ENCODE data around the gene HK1.

HK1 gene

DNA sequence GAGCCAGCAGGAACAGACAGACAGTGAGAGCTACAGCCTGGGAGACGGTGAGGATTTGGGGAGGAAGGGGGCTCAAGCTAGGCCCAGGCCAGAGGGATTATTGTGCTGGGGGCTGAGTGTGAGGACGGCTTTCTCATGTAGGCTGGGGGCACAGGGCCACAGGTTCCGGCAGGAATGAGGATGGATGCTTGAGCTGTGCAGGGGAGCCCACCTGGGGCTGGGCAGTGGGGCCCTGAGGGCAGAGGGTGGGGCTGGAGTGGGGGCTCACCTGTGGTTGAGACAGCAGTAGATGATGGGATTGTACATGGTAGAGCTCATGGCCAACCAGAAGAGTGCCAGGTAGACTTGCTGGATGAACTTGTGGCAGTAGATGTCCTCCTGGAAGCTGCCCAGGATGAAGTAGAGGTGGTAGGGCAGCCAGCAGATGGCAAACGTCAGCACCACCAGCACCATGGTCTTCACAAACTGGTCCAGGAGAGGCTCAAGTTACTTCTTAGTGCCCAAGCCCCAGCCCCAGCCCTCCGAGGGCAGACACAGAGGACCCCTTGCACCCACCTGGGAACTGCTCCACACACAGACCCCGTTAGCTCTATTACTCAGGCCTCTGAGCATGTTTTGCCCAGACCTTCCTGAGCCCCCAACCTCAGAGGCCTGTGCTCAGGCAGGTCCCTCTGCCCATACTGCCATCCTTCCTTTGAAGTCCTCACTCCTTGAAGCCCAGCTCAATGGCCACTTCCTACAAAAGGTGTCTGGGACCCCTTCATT is 128.7 kb downstream of the HK1 start:
- H3K36me3 ChIP-seq (ENCODE audit: insufficient read depth, low read length) = peaks cover 11% of the 10 kb centered on the region; the same call in 1 of the 2 replicates
- H3K27ac ChIP-seq (ENCODE audit: low read depth, low read length) = no peak overlapping the region
- H3K4me1 ChIP-seq (ENCODE audit: insufficient read depth, low read length) = no peaks in the 10 kb centered on the region
- no peak overlapping the region for H3K9ac ChIP-seq (ENCODE audit: low read depth, low read length)
- no peak overlapping the region for H3K4me3 ChIP-seq (ENCODE audit: low read length)
- WGBS = 77% methylated on average over 6 of the region's 6 CpGs
- 0 out of 2 replicates have a peak, but pooled peaks cover 5% of the 10 kb centered on the region for H3K27me3 ChIP-seq (ENCODE audit: insufficient read depth, low read length)
- no peaks in the 10 kb centered on the region for H3K9me3 ChIP-seq (ENCODE audit: insufficient read depth, low read depth, low read length)

DNA sequence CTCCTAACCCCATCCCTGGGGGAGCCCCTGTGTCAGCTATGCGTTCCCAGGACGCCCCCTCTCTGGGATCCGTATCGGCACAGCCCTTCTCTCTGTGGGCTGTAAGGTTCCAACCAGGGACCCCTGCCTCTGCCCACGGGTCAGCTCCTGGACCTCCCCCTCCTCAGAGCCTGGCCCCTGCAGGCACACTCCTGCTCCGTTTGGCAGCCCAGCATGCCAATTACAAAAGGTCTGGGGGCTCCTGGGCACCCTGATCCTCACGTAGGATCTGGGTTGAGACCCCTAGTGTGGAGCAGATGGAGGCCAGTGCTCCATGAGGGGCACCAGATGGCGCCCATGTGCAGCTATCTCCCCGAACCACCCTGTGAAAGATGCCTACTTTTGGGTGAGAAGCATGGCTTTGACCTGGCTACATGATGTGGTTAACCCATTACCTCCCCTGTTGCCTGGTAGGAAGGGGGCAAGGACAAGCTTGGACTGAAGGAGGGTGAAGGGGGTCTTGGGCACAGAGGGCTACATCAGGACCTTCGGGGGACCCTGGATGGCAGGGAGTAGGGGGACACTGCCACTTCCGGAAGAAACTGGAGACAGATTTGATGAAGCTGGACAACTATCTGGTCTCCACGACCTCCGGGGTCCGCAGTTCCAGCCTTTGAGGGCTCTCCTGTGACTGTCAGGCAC is 129.5 kb downstream of the HK1 start:
- WGBS = 75% methylated on average over 14 of the region's 14 CpGs
- Histone ChIP-seq H3K27ac (ENCODE audit: low read depth, low read length) (no peak overlapping the region), H3K4me3 (ENCODE audit: low read length) (no peak overlapping the region), H3K9ac (ENCODE audit: low read depth, low read length) (no peak overlapping the region), H3K4me1 (ENCODE audit: insufficient read depth, low read length) (no peaks in the 10 kb centered on the region), H3K9me3 (ENCODE audit: insufficient read depth, low read depth, low read length) (no peaks in the 10 kb centered on the region), H3K27me3 (ENCODE audit: insufficient read depth, low read length) (0 out of 2 replicates have a peak, but pooled peaks cover 5% of the 10 kb centered on the region), H3K36me3 (ENCODE audit: insufficient read depth, low read length) (peaks cover 9% of the 10 kb centered on the region; the same call in 1 of the 2 replicates)

DNA sequence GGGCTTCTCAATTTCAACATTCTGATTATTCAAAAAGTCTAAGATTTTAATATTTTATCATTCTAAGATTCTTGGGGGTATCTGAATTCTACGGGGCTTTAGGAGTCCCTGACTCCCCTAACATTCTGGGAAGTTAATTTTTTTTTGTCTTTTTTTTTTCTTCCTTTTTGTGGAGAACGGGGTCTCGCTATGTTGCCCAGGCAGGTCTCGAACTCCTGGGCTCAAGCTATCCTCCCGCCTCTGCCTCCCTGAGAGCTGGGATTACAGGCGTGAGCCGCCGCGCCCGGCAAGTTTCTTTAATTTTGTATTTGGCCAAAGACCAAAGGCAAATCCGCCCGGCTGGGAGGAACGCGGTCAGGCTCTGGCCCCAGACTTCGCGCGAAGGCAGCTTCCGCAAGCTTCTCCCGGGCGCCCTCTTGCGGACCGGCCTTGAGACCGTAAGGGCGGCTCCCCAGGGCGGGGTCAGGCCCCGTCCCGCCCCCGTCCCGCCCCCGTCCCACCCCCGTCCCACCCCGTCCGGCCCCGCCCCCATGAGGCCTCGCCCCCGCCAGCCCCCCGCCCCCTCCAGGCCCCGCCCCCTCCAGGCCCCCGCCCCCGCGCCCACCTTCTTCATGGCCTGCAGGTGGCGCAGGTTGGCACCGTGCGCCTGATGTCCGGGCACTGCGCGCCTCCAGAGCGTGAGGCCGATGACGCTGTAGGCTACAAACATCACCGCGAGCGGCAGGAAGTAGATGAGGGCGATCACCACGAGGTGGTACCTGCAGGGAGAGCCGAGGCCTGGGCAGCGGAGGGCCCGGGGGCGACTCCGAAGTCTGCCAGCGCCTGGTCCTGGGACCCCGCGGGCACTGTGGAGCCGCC is 130.3 kb downstream of the HK1 start:
- no peaks in the 10 kb centered on the region for H3K9me3 ChIP-seq (ENCODE audit: insufficient read depth, low read depth, low read length)
- H3K27me3 ChIP-seq (ENCODE audit: insufficient read depth, low read length) = 0 out of 2 replicates have a peak, but pooled peaks cover 5% of the 10 kb centered on the region
- peaks cover 1% of the 10 kb centered on the region; the same call in 1 of the 2 replicates for H3K36me3 ChIP-seq (ENCODE audit: insufficient read depth, low read length)
- 9% methylated on average over 44 of the region's 64 CpGs for WGBS
- 0 out of 2 replicates have a peak overlapping the region, but pooled peaks have one; percentile 46 for H3K9ac ChIP-seq (ENCODE audit: low read depth, low read length)
- peak overlapping the region; percentile 40 for H3K4me3 ChIP-seq (ENCODE audit: low read length)
- no peaks in the 10 kb centered on the region for H3K4me1 ChIP-seq (ENCODE audit: insufficient read depth, low read length)
- H3K27ac ChIP-seq (ENCODE audit: low read depth, low read length) = no peak overlapping the region

DNA sequence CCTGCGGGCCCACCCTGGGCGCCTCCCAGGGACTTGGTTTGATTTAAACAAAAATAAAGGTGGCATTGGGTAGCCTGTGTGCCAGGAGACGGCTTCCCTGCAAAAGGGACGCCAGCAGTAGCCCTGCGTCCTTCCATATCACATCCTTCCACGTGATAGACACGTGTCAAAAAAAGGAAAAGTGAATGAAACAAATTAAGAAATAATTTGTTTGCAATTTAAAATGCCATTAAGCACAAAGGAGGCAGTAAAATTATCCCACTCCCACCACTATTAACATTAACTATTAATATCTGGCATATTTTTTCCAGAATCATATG is 130.8 kb downstream of the HK1 start:
- 0 out of 2 replicates have a peak, but pooled peaks cover 5% of the 10 kb centered on the region for H3K27me3 ChIP-seq (ENCODE audit: insufficient read depth, low read length)
- 0 out of 2 replicates have a peak overlapping the region, but pooled peaks have one; percentile 46 for H3K9ac ChIP-seq (ENCODE audit: low read depth, low read length)
- 47% methylated on average over 6 of the region's 7 CpGs for WGBS
- no peak overlapping the region for H3K27ac ChIP-seq (ENCODE audit: low read depth, low read length)
- H3K9me3 ChIP-seq (ENCODE audit: insufficient read depth, low read depth, low read length) = no peaks in the 10 kb centered on the region
- no peaks in the 10 kb centered on the region for H3K36me3 ChIP-seq (ENCODE audit: insufficient read depth, low read length)
- H3K4me1 ChIP-seq (ENCODE audit: insufficient read depth, low read length) = no peaks in the 10 kb centered on the region
- H3K4me3 ChIP-seq (ENCODE audit: low read length) = peak overlapping the region; percentile 40

DNA sequence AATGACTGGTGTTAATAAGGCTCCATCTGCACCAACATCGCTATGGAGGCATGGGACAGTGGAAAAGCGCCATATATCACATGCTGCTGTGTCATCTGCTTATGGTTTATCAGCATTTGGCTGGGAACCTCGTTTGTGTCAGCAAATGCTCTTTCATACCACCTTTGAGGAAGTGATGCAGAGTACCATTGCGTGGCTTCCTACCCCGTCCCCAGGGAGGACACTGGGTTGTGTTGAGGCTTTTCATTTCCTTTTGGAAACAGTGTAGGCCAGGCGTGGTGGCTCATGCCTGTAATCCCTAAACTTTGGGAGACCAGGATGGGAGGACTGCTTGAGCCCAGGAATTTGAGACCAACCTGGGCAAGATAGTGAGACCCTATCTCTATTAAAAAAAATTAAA is 131.7 kb downstream of the HK1 start:
- WGBS = 95% methylated on average over 6 of the region's 6 CpGs

DNA sequence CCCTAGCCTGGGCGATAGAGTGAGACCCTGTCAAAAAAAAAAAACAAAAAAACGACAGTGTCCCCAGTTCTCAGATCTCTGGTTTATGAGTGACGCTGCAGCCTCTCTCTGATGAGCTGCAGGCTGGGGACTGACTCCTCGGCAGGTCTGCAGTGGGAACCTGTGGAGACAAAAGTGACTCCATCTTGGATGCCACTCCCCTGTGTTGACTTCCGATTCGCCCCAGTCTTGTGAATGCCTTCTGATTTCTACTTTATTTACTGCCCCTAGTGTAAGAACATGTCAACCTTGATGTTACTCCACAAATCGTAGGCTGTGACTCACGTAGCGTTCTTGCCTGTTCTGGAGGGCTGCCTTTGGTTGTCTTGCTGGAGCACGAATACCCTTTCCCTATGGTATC is 132.2 kb downstream of the HK1 start:
- no peak overlapping the region for H3K27ac ChIP-seq (ENCODE audit: low read depth, low read length)
- WGBS = 94% methylated on average over 10 of the region's 10 CpGs
- no peaks in the 10 kb centered on the region for H3K4me1 ChIP-seq (ENCODE audit: insufficient read depth, low read length)
- 0 out of 2 replicates have a peak, but pooled peaks cover 5% of the 10 kb centered on the region for H3K27me3 ChIP-seq (ENCODE audit: insufficient read depth, low read length)
- no peak overlapping the region for H3K4me3 ChIP-seq (ENCODE audit: low read length)
- H3K9ac ChIP-seq (ENCODE audit: low read depth, low read length) = no peak overlapping the region
- H3K9me3 ChIP-seq (ENCODE audit: insufficient read depth, low read depth, low read length) = no peaks in the 10 kb centered on the region
- no peaks in the 10 kb centered on the region for H3K36me3 ChIP-seq (ENCODE audit: insufficient read depth, low read length)

More for the DNA sequence above, 131.7 kb downstream of the HK1 start:
- Histone ChIP-seq H3K27me3 (ENCODE audit: insufficient read depth, low read length) (0 out of 2 replicates have a peak, but pooled peaks cover 5% of the 10 kb centered on the region), H3K4me1 (ENCODE audit: insufficient read depth, low read length) (no peaks in the 10 kb centered on the region), H3K36me3 (ENCODE audit: insufficient read depth, low read length) (no peaks in the 10 kb centered on the region), H3K9me3 (ENCODE audit: insufficient read depth, low read depth, low read length) (no peaks in the 10 kb centered on the region), H3K27ac (ENCODE audit: low read depth, low read length) (no peak overlapping the region), H3K9ac (ENCODE audit: low read depth, low read length) (no peak overlapping the region), H3K4me3 (ENCODE audit: low read length) (no peak overlapping the region)

DNA sequence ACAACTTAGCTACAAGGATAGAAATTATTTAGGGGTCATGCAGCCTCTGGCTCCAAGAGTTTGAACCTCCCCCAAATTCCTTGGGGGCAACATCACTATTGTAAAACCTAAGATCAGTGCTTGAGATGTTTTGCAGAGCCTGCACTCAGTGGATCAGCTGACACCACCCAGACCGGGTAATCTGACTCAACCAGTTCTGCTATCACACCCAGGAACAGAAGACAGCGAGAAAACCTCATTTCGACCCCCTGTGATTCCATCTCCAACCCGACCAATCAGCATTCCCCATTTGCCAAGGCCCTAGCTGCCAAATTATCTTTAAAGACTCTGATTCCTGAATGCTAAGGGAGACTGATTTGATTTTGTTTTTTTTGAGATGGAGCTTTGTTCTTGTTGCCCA is 133.2 kb downstream of the HK1 start:
- 81% methylated on average over 4 of the region's 4 CpGs for WGBS
- Histone ChIP-seq H3K4me3 (ENCODE audit: low read length) (no peak overlapping the region), H3K27ac (ENCODE audit: low read depth, low read length) (no peak overlapping the region), H3K9ac (ENCODE audit: low read depth, low read length) (no peak overlapping the region), H3K27me3 (ENCODE audit: insufficient read depth, low read length) (0 out of 2 replicates have a peak, but pooled peaks cover 5% of the 10 kb centered on the region), H3K9me3 (ENCODE audit: insufficient read depth, low read depth, low read length) (no peaks in the 10 kb centered on the region), H3K4me1 (ENCODE audit: insufficient read depth, low read length) (no peaks in the 10 kb centered on the region), H3K36me3 (ENCODE audit: insufficient read depth, low read length) (no peaks in the 10 kb centered on the region)

DNA sequence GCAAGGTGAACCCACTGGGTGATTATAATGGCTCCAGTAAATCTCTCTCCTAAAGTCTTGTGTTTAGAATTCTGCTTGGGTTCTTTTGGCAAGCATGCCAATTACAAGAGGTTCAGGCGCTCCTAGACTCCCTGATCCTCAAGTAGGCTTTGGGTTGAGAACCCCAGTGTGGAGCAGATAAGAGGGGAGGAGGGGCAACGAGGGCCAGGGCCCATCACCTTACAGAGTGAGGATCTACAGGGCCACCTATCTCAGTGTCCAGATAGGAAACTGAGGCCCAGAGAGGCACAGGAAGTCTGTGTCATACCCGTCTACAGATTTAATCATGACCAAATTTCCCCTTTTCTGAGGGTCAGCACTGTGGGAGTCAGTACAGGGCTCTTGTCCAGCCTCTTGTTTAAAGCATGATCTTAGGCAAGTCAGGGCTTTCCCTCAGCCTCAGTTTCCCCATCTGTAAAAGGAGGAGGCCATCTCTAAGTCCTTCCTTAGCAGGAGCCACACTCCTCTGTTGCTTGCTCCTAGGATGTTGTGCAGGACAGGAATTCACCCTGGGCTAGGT is 134.0 kb downstream of the HK1 start:
- Histone ChIP-seq H3K9ac (ENCODE audit: low read depth, low read length) (no peak overlapping the region), H3K27me3 (ENCODE audit: insufficient read depth, low read length) (0 out of 2 replicates have a peak, but pooled peaks cover 5% of the 10 kb centered on the region), H3K36me3 (ENCODE audit: insufficient read depth, low read length) (no peaks in the 10 kb centered on the region), H3K4me1 (ENCODE audit: insufficient read depth, low read length) (no peaks in the 10 kb centered on the region), H3K4me3 (ENCODE audit: low read length) (no peak overlapping the region), H3K27ac (ENCODE audit: low read depth, low read length) (no peak overlapping the region), H3K9me3 (ENCODE audit: insufficient read depth, low read depth, low read length) (no peaks in the 10 kb centered on the region)
- WGBS = 89% methylated on average over 3 of the region's 3 CpGs

DNA sequence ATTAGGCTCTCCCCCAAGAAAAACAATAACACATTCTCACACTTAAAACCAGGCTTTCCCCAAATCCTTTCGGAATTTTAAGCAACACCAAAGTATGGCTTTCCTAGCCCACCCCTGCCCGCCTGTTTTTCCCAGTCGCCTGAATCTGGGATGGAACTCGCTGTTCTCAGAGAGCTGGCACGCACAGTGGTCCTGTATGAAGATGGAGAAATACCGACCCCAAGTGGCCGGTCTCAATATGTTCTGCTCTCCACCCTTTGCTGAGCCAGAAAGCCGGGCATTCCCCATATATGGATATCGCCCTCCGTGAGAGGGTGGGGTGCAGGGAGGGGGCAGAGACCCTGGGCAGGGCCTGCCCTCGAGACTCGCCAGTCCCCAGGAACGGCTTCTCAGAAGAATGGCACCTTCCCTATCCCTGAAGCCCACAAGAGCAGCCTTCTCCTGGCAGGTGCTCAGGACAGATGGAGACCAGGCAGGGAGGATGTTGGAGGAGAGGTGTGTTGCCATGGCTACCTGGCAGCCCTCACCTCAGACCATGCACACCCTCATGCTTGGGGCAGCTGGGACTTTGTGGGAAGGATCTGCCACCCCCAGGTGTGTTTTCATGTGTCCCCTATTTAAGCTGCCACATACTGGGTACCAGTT is 135.0 kb downstream of the HK1 start:
- no peaks in the 10 kb centered on the region for H3K9me3 ChIP-seq (ENCODE audit: insufficient read depth, low read depth, low read length)
- H3K27ac ChIP-seq (ENCODE audit: low read depth, low read length) = no peak overlapping the region
- H3K36me3 ChIP-seq (ENCODE audit: insufficient read depth, low read length) = no peaks in the 10 kb centered on the region
- H3K9ac ChIP-seq (ENCODE audit: low read depth, low read length) = no peak overlapping the region
- 0 out of 2 replicates have a peak, but pooled peaks cover 5% of the 10 kb centered on the region for H3K27me3 ChIP-seq (ENCODE audit: insufficient read depth, low read length)
- H3K4me1 ChIP-seq (ENCODE audit: insufficient read depth, low read length) = no peaks in the 10 kb centered on the region
- peak overlapping the region; percentile 24 for H3K4me3 ChIP-seq (ENCODE audit: low read length)
- WGBS = 14% methylated on average over 13 of the region's 13 CpGs

Measured in HUES64 (cell line).